GM18951 (cell line): Measurements from ENCODE around the gene ERP29.

Experiments
- POLR2A ChIP-seq: IDR thresholded peaks from 4 replicates; pipeline ENCODE4 v1.6.1; 2011; ENCODE audit warnings: mild to moderate bottlenecking; ENCODE audit not compliant: insufficient read length, insufficient read depth; ENCODE audit errors: extremely low read depth
- in situ Hi-C: fragments of 300-500 bp; cut with MboI; formaldehyde crosslinking; loops from one replicate; pipeline ENCODE4 v1.12.0; 2022; ENCODE audit warnings: low sequenced_read_pairs, mixed read lengths, inconsistent platforms; ENCODE audit not compliant: unreplicated experiment

ERP29 gene

GRCh38 chr12:112012775-112013600, at the start of gene ERP29, which contains the start of gene TMEM116:
TSS of gene ERP29 (plus strand) at chr12:112013426. CDS start at chr12:112013466, 40 bp downstream.
TSS of gene TMEM116 (minus strand) at chr12:112013165. CDS start at chr12:112005270, 7,895 bp downstream.
- in situ Hi-C loops: no loop called here
- peak; percentile 97 for TF ChIP-seq POLR2A

- no peak for TF ChIP-seq POLR2A
- in situ Hi-C loops: no loop called here
Measured at GRCh38 chr12:111964935-111965334, 48.3 kb upstream of the ERP29 start.

GRCh38 chr12:111971800-111972199, 41.4 kb upstream of the ERP29 start:
- in situ Hi-C loops: no loop called here
- no peak for TF ChIP-seq POLR2A

- no peak for TF ChIP-seq POLR2A
- in situ Hi-C loops: no loop called here
Measured at GRCh38 chr12:111975161-111975931, 37.9 kb upstream of the ERP29 start.

- no peak for TF ChIP-seq POLR2A
- in situ Hi-C loops: no loop called here
Measured at GRCh38 chr12:111976291-111976690, 36.9 kb upstream of the ERP29 start.

GRCh38 chr12:111976860-111977259, 36.4 kb upstream of the ERP29 start:
- in situ Hi-C loops: no loop called here
- TF ChIP-seq POLR2A: no peak

- no peak for TF ChIP-seq POLR2A
- in situ Hi-C loops: no loop called here
Measured at GRCh38 chr12:111978545-111978944, 34.7 kb upstream of the ERP29 start.

GRCh38 chr12:111980598-111980997, 32.6 kb upstream of the ERP29 start:
- TF ChIP-seq POLR2A: no peak
- in situ Hi-C loops: no loop called here

GRCh38 chr12:111981987-111982386, 31.2 kb upstream of the ERP29 start:
- TF ChIP-seq POLR2A: no peak
- in situ Hi-C loops: no loop called here

- TF ChIP-seq POLR2A: no peak
- in situ Hi-C loops: no loop called here
Measured at GRCh38 chr12:111984820-111985219, 28.4 kb upstream of the ERP29 start.

GRCh38 chr12:111991535-111991934, 21.7 kb upstream of the ERP29 start:
- TF ChIP-seq POLR2A: no peak
- in situ Hi-C loops: no loop called here

GRCh38 chr12:111991946-111992345, 21.3 kb upstream of the ERP29 start:
- in situ Hi-C loops: no loop called here
- TF ChIP-seq POLR2A: no peak

GRCh38 chr12:111992464-111992863, 20.8 kb upstream of the ERP29 start:
- no peak for TF ChIP-seq POLR2A
- in situ Hi-C loops: no loop called here
